ENCODE measurements around the gene ZDBF2.
"Not testable (repeated sequence)": the region's sequence is repeated elsewhere in the genome, so short reads cannot be mapped to it uniquely, and the experiment has no call there.

ZDBF2 gene

GRCh38 chr2:206274434-206275311 is at the start of gene ZDBF2:
TSS of gene ZDBF2 (plus strand) at chr2:206274663. CDS start at chr2:206281850, 7,187 bp downstream.
- peak; percentile 45 for DNase-seq (ENCODE audit: low spot score)

GRCh38 chr2:206225435-206226232 is 48.8 kb upstream of the ZDBF2 start:
- no peak for DNase-seq (ENCODE audit: low spot score)

GRCh38 chr2:206228636-206229035 is 45.8 kb upstream of the ZDBF2 start:
- DNase-seq (ENCODE audit: low spot score) = not testable (repeated sequence)

GRCh38 chr2:206229642-206230041 is 44.8 kb upstream of the ZDBF2 start:
- no peak for DNase-seq (ENCODE audit: low spot score)

- DNase-seq (ENCODE audit: low spot score) = peak; percentile 28
Measured at GRCh38 chr2:206230060-206230762, 44.3 kb upstream of the ZDBF2 start.

- no peak for DNase-seq (ENCODE audit: low spot score)
Measured at GRCh38 chr2:206231669-206232286, 42.7 kb upstream of the ZDBF2 start.

GRCh38 chr2:206232287-206233035 is 42.0 kb upstream of the ZDBF2 start:
- DNase-seq (ENCODE audit: low spot score) = no peak

GRCh38 chr2:206239157-206239556 is 35.3 kb upstream of the ZDBF2 start:
- no peak for DNase-seq (ENCODE audit: low spot score)

GRCh38 chr2:206240327-206240726 is 34.1 kb upstream of the ZDBF2 start:
- DNase-seq (ENCODE audit: low spot score) = no peak

GRCh38 chr2:206241736-206242135 is 32.7 kb upstream of the ZDBF2 start:
- DNase-seq (ENCODE audit: low spot score) = no peak

- DNase-seq (ENCODE audit: low spot score) = no peak
Measured at GRCh38 chr2:206245265-206245672, 29.2 kb upstream of the ZDBF2 start.

- no peak for DNase-seq (ENCODE audit: low spot score)
Measured at GRCh38 chr2:206250041-206250897, 24.2 kb upstream of the ZDBF2 start.

GRCh38 chr2:206253125-206253776 is 21.2 kb upstream of the ZDBF2 start:
- DNase-seq (ENCODE audit: low spot score) = no peak

GRCh38 chr2:206253777-206254166 is 20.7 kb upstream of the ZDBF2 start:
- no peak for DNase-seq (ENCODE audit: low spot score)

GRCh38 chr2:206255003-206255402 is 19.5 kb upstream of the ZDBF2 start:
- DNase-seq (ENCODE audit: low spot score) = no peak

- no peak for DNase-seq (ENCODE audit: low spot score)
Measured at GRCh38 chr2:206256706-206257205, 17.7 kb upstream of the ZDBF2 start.

- no peak for DNase-seq (ENCODE audit: low spot score)
Measured at GRCh38 chr2:206257350-206257749, 17.1 kb upstream of the ZDBF2 start.

- DNase-seq (ENCODE audit: low spot score) = no peak
Measured at GRCh38 chr2:206257861-206258260, 16.6 kb upstream of the ZDBF2 start.

- not testable (repeated sequence) for DNase-seq (ENCODE audit: low spot score)
Measured at GRCh38 chr2:206258615-206259014, 15.8 kb upstream of the ZDBF2 start.
